ENCODE data around the gene TGM4.
"Not testable (repeated sequence)": the region's sequence is repeated elsewhere in the genome, so short reads cannot be mapped to it uniquely, and the experiment has no call there.

TGM4 gene

DNA sequence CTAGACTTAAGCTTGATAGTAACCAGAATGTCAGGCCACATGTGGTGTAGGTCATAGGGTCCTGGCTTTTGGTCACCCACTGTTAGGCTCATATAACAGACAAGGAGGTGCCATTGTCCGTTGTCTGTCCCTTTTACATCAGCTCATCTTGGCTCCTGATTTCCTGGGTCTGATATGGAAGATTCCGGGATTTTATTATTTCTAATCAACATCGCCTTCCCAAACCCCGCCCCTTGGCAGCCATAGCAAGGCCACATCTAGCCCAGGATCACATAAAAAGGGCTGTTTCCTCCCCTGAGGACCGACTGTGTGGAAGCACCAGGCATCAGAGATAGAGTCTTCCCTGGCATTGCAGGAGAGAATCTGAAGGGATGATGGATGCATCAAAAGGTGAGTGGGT is at the start of gene TGM4:
Gene TGM4, plus strand, starts transcription at position 301 of the 400 bp plus-strand sequence. Its CDS starts 71 bp downstream, at position 372.
- no peak for DNase-seq

- DNase-seq, result no peak
Observed at GRCh38 chr3:44825264-44825925, 49.0 kb upstream of the TGM4 start.

GRCh38 chr3:44827196-44827595 is 47.2 kb upstream of the TGM4 start:
- DNase-seq, result no peak

DNA sequence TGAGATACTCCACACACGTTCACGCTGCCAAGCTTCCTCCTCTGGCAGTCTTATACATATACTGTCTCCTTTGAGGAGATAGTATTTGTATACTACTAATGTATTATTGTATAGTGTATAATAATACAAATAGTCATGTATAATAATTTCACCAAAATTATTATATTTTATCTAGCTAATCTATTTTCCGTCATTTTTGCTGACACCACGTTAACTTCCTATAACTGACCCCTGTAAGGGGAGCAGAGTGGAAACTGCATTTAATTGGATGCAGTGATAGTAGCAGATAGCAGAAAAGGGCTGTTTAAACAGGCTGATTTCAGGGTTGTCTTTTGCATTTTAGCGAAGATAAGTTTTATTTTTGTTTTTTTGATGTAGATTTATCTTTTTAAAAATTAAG is 43.2 kb upstream of the TGM4 start:
- DNase-seq, result no peak

DNA sequence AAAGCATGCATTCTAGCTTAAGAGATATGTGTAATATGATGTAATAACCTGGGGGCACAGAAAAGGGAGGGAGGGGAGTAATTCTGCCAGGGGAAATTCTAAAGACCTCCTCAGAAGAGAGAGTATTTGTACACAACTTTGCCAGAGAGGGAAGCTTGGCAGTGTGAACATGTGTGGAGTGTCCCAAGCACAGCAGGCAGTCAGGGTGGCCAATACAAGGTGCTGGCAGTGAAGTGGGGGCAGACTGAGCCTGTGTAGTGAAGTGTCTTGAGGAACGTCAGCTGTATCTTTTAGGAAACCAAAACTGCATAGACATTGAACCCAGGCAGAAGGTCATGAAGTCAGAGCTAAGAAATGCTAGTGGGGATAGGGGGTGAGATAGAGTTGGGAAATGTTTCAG is 42.4 kb upstream of the TGM4 start:
- DNase-seq, result no peak

DNA sequence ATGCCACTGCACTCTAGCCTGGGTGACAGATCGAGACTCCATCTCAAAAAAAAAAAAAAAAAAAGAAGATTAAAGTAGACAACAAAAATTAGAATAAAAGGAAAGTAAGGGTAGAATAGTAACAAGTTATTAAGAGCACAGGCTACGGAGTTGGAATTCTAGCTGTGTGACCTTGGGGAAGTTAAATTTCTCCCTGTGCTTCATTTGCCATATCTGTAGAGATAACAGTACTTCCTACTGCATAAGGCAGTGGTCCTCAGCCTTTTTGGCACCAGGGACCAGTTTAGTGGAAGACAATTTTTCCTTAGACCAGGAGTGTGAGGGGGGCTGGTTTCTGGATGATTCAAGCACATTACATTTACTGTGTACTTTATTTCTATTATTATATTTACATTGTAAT is 41.4 kb upstream of the TGM4 start:
- DNase-seq, result no peak

DNA sequence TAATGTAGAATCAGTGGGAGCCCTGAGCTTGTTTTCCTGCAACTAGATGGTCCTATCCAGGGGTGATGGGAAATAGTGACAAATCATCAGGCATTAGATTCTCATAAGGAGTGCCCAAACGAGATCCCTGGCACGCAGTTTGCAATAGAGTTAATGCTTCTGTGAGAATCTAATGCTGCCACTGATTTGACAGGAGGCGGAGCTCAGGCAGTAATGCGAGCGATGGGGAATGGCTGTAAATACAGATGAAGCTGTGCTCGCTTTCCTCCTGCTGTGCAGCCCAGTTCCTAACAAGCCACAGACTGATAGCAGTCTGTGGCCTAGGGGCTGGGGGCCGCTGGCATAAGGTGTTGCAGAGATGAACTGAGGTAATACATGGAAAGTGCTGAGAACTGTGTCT is 41.0 kb upstream of the TGM4 start:
- no peak for DNase-seq

- no peak for DNase-seq
Observed at GRCh38 chr3:44835684-44836083, 38.7 kb upstream of the TGM4 start.

DNA sequence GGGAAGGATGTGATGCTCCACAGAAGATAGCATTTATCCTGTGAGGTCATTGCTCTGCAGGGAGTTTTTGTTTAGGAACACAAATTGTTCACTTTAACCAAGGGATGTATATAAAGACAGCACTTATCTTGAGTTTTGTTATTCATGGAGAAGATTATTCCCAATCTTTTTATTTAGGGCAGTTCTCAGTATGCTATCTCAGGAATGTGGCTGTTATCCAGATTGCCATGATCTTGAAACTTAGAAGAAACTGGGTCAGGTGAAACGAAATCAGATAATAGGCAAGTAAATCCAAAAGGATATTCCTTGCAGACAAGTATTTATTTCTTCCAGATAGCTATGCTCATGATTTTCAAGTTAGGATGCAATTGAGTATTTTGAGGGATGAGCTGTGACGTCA is 32.0 kb upstream of the TGM4 start:
- no peak for DNase-seq

- DNase-seq, result no peak
Observed at GRCh38 chr3:44845528-44846520, 28.6 kb upstream of the TGM4 start.

DNA sequence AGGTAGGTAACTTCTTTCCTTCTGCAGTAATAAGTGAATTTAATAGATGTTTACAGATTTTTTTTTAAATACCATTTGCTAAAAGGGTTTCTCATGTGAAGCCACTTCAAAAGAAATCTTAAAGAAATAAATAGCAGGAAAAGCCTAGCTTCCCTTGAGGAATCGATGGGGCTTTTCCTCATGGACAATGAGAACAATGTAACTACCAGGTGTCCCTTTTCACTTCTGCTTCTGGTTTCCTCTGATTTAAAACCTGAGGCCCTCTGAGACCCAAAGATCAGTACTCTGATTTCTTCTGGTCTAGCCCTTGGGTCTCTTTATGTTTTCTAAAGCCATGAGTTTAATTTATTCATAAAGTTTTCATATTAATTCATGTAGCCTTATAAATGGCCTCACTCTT is 25.8 kb upstream of the TGM4 start:
- no peak for DNase-seq

DNA sequence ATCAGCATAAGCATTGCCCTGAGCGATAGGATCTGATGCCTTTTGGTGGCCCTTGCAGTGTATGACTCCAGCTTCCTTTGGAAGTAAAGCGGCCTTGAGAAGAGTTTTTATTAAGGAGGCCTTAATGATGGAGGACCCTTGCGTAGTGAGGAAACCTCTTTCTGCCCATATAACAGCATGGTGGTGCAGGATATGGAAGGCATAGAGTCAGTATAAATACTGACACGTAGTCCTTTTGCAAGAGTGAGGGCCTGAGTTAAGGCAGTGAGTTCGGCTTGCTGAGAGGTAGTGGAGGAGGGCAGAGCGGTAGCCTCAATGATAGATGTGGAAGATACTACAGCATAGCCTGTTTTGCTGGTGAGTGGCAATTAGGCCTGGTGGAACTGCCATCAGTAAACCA is 17.7 kb upstream of the TGM4 start:
- not testable (repeated sequence) for DNase-seq

GRCh38 chr3:44860117-44860516 is 14.3 kb upstream of the TGM4 start:
- no peak for DNase-seq

- peak; percentile 90 for DNase-seq
Observed at GRCh38 chr3:44861412-44862225, 12.8 kb upstream of the TGM4 start, which contains the start of gene TMEM42. TMEM42 (plus strand) TSS chr3:44861912; CDS start chr3:44861925, 13 bp downstream.

- DNase-seq, result peak; percentile 33
Observed at GRCh38 chr3:44862226-44862637, 12.2 kb upstream of the TGM4 start.

DNA sequence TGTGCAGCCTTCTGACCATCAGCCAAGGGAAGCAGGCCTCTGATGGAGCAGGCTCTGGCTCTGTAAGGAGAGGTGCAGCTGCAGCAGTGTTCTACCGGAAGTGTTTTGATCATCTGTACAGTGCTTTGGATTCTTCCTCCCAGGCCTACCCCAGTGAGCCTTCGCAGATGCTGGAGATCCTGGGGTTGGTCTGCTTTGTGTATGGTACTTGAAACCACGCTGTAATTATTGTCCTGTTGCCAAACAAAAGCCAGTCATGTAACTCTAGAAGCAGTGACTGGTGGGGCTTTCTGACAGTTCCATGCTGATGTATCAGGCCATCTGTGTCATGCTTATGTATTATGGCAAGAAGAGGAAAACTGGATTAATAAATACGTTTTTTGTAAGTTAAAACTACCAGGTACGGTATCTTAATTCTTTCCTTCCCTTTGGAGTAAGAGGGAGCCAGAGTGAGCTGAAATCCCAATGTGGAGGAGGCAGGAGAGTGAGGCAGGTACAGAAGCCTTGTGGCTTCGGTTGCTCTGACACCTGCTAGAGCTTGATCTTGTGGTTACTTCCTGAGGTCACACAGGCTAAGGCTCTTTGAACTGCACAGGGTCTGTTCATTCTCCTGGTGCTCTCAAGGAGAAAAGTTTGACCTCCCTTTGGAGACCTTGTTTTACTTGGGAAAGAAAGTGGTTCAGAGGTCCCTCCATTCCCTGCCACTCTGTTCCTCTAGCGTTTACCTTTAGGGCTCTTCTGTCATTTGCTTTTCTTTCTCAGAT is 9.0 kb upstream of the TGM4 start:
- no peak for DNase-seq

- DNase-seq, result no peak
Observed at GRCh38 chr3:44867421-44868111, 6.8 kb upstream of the TGM4 start.

DNA sequence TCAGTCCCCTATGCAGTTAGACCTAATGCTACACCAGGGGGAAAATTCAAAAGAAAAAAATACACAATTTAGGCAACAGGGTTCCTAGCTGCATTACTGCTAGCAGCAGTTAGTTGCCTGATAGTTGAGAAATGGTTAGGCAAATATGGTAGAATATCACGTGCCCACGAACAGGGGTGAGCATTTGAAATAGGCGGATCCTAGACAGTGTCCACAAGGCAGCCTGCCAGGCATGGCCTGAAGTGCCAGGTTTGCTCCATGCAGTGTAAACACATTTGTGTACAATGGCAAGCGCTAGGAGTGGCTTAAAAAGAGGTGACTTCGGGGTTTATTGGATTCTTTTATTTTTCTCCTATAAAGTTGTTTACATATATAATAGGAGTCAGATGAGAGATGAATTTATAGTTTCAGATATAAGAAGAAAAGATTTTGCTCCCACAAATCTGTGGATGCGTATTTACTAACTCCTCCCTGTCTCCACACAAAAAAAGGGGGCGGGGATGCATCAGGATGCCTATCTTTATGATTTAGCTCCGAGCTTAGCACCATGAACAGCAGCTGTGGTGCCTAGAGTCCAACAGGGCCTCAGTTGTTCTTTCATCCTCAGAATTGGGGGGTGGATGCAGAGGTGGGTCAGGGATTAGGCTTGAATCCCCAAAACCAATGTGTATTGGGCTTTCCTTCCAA is 3.9 kb upstream of the TGM4 start:
- DNase-seq, result no peak

- DNase-seq, result no peak
Observed at GRCh38 chr3:44875596-44875995, 1.2 kb downstream of the TGM4 start.

- no peak for DNase-seq
Observed at GRCh38 chr3:44877333-44877732, 2.9 kb downstream of the TGM4 start.

DNA sequence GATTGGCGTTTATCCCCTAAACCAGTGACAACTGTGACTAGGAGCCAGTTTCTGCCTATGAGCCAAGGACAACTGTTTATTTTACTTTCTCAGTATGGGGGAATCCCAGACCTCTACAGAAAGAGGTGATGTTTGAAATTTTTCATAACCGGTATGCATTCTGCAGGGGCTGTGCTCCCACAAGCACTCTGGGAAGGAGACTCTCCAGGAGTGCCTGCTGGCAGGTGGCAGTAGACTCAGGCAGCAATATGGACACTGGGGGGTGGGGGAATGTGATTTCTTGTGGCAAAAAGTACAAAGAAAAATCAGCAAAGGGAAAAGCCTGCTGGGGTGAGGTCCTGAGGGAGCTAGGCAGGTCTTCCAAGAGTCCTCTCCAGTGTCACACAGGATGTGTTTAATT is 5.9 kb downstream of the TGM4 start:
- DNase-seq, result no peak
